B cell (primary cell): Measurements from ENCODE around the gene BIRC7. TPM values are rescaled to one million over a fixed set of nuclear protein-coding genes. Genes with fewer than 3 reads are reported as not detected.

ENCODE experiments used
- ATAC-seq: fragments of 200-7000 bp; cut with Tn5 transposase; one replicate; pipeline ENCODE4 v1.10.0; 2021; ENCODE audit warnings: low read depth, mild to moderate bottlenecking, moderate number of reproducible peaks, moderate library complexity
- CTCF ChIA-PET: fragments of 350-600 bp; sonication (Branson Sonifier 250); formaldehyde crosslinking; loops from one replicate; lab custom pipeline; 2021; ENCODE audit warnings: antibody characterized with exemption, inconsistent platforms; lab: Charles Lee
- POLR2A ChIA-PET: fragments of 350-600 bp; sonication (Branson Sonifier 250); formaldehyde crosslinking; loops from one replicate; lab custom pipeline; 2021; ENCODE audit warnings: antibody characterized with exemption; lab: Charles Lee
- DNase-seq: peaks from one replicate; pipeline ENCODE4 v3.0.0; 2013
- H2AFZ ChIP-seq: 2 replicates; pipeline ENCODE4 v1.6.1; 2012; ENCODE audit warnings: mild to moderate bottlenecking, low read depth, low read length; ENCODE audit not compliant: insufficient read depth, poor library complexity, severe bottlenecking
- H3K27ac ChIP-seq, 2 donors: 1 replicate in 1 of 2; 2 replicates in 1 of 2; pipeline ENCODE4 v1.5.1; 2012 to 2013; ENCODE audit warnings: low read length in 2 of 2, mild to moderate bottlenecking in 2 of 2, moderate library complexity in 1 of 2
- H3K27me3 ChIP-seq, 4 experiments: fragments of 200-600 bp in 1 of 4; sonication (generic) in 1 of 4; replicated peaks in 1 of 4; 1 replicate in 2 of 4; 2 replicates in 2 of 4; pipeline versions ENCODE4 v1.6.1 to v1.7.0; 2013 to 2016; ENCODE audit warnings: low read length in 3 of 4, mild to moderate bottlenecking in 2 of 4, mixed read lengths in 1 of 4, moderate library complexity in 1 of 4; ENCODE audit not compliant: insufficient read depth in 4 of 4, control insufficient read depth in 3 of 4; ENCODE audit errors: control extremely low read depth in 1 of 4
- H3K36me3 ChIP-seq, 2 experiments: replicated peaks in 1 of 2; 1 replicate in 1 of 2; 2 replicates in 1 of 2; pipeline versions ENCODE4 v1.6.1 to v1.7.1; 2013; ENCODE audit warnings: low read length in 1 of 2; ENCODE audit not compliant: insufficient read depth in 2 of 2, control insufficient read depth in 1 of 2; ENCODE audit errors: control extremely low read depth in 1 of 2, extremely low read depth in 1 of 2
- H3K4me1 ChIP-seq, 2 donors: fragments of 200-600 bp in 1 of 2; sonication (generic) in 1 of 2; 1 replicate in 1 of 2; 2 replicates in 1 of 2; pipeline versions ENCODE4 v1.5.1 to v1.6.1; 2013 to 2017; ENCODE audit warnings: low read length in 2 of 2; ENCODE audit not compliant: control insufficient read depth in 2 of 2, insufficient read depth in 2 of 2
- H3K4me2 ChIP-seq: replicated peaks from 2 replicates; pipeline ENCODE3; 2012; ENCODE audit warnings: mild to moderate bottlenecking, low read depth, low read length; ENCODE audit not compliant: poor library complexity, severe bottlenecking
- H3K4me3 ChIP-seq, 5 experiments: fragments of 200-600 bp in 1 of 5; sonication (generic) in 1 of 5; 1 replicate in 3 of 5; 2 replicates in 2 of 5; pipeline versions ENCODE4 v1.5.1 to v1.7.0; 2011 to 2016; ENCODE audit warnings: low read length in 4 of 5, mild to moderate bottlenecking in 4 of 5, low read depth in 2 of 5, control low read depth in 1 of 5, moderate library complexity in 1 of 5; ENCODE audit not compliant: insufficient read depth in 1 of 5; ENCODE audit errors: control extremely low read depth in 1 of 5, extremely low read depth in 1 of 5
- H3K79me2 ChIP-seq: fragments of 200-600 bp; sonication (generic); one replicate; pipeline ENCODE4 v1.6.0; 2016; ENCODE audit warnings: low read length; ENCODE audit not compliant: control insufficient read depth, insufficient read depth
- H3K9ac ChIP-seq: fragments of 200-600 bp; sonication (generic); 2 replicates; pipeline ENCODE4 v1.6.1; 2017; ENCODE audit warnings: mild to moderate bottlenecking, low read length, moderate library complexity
- H3K9me3 ChIP-seq, 3 donors: one replicate each; pipeline versions ENCODE4 v1.6.1 to v1.7.1; 2013; ENCODE audit warnings: low read length in 2 of 3; ENCODE audit not compliant: control insufficient read depth in 2 of 3, insufficient read depth in 1 of 3; ENCODE audit errors: control extremely low read depth in 1 of 3
- H4K20me1 ChIP-seq: 2 replicates; pipeline ENCODE4 v1.6.0; 2012; ENCODE audit warnings: mild to moderate bottlenecking, low read length; ENCODE audit not compliant: insufficient read depth, control insufficient read depth, poor library complexity, severe bottlenecking
- H3K27ac Mint-ChIP-seq: one replicate; pipeline ENCODE4 v1.8.0; 2021; ENCODE audit warnings: mixed read lengths
- H3K27me3 Mint-ChIP-seq: one replicate; pipeline ENCODE4 v1.8.0; 2021; ENCODE audit warnings: mixed read lengths
- H3K4me1 Mint-ChIP-seq: one replicate; pipeline ENCODE4 v1.8.0; 2021; ENCODE audit warnings: mixed read lengths
- H3K4me3 Mint-ChIP-seq: one replicate; pipeline ENCODE4 v1.8.0; 2021; ENCODE audit warnings: mixed read lengths
- H3K9me3 Mint-ChIP-seq: one replicate; pipeline ENCODE4 v1.8.0; 2022; ENCODE audit warnings: mixed read lengths; ENCODE audit not compliant: insufficient read depth
- EZH2 ChIP-seq: IDR thresholded peaks from 2 replicates; pipeline ENCODE4 v1.6.1; 2012; ENCODE audit warnings: borderline replicate concordance, low read depth, mild to moderate bottlenecking, moderate library complexity, low read length; ENCODE audit not compliant: insufficient read depth, poor library complexity, severe bottlenecking
- WGBS: methylation state at CpG from one replicate; pipeline ENCODE4 v1.1.5; 2013; ENCODE audit warnings: missing lambda C conversion rate; ENCODE audit not compliant: insufficient coverage; 5-methylcytosine and 5-hydroxymethylcytosine counted together
- intact Hi-C: fragments of 100-400 bp; cut with micrococcal nuclease; formaldehyde crosslinking; loops from one replicate; pipeline ENCODE4 v1.10.0; 2022
- polyA plus RNA-seq: library from polyadenylated mRNA; depleted of rRNA; stranded (reverse); fragments of >200 nt; gene quantifications from 2 replicates; pipeline ENCODE4 v1.2.3, GENCODE V29; 2012
- total RNA-seq, 2 donors: library from RNA; stranded (reverse); fragments of 120-200 nt in 1 of 2; gene quantifications; 1 replicate in 1 of 2; 2 replicates in 1 of 2; pipeline versions ENCODE4 v1.2.3 to v1.2.4, GENCODE V29; 2013 to 2022
- TF ChIP-seq, protein P1 (sequence below): fragments of 200-600 bp; IDR thresholded peaks from one replicate; pipeline ENCODE4 v1.8.0; 2022; ENCODE audit warnings: antibody characterized with exemption, mild to moderate bottlenecking

Gene BIRC7
- total and polyA plus RNA-seq, 2 donors (not counting 1 experiment from before 2014, with no cell fraction given), result 0.12 TPM; not detected in 1

GRCh38 chr20:63267691-63268090, 32.0 kb downstream of the BIRC7 start:
- Mint-ChIP-seq H3K4me3 (no peak overlapping the region), H3K9me3 (no peaks in the 10 kb centered on the region), H3K4me1 (peaks cover 10% of the 10 kb centered on the region), H3K27me3 (peaks cover 23% of the 10 kb centered on the region), H3K27ac (no peak overlapping the region)
- no peak overlapping the region for H3K4me3 ChIP-seq
- ChIA-PET CTCF (no interaction called here), POLR2A (no interaction called here)
- no peaks in the 10 kb centered on the region for H4K20me1 ChIP-seq
- H2AFZ ChIP-seq, result no peak overlapping the region
- no peak overlapping the region for H3K27ac ChIP-seq
- H3K79me2 ChIP-seq, result no peaks in the 10 kb centered on the region
- DNase-seq (no peak), ATAC-seq (no peak)
- peaks cover 4 to 5% of the 10 kb centered on the region in 2 donors for H3K4me1 ChIP-seq
- H3K4me2 ChIP-seq, result no peak overlapping the region
- peaks cover 0 to 5% (median 1%) of the 10 kb centered on the region in 4 experiments for H3K27me3 ChIP-seq
- no peak overlapping the region for H3K9ac ChIP-seq
- WGBS, result 71% methylated on average over 8 of the region's 9 CpGs
- no peak for TF ChIP-seq EZH2
- TF ChIP-seq, protein P1, sequence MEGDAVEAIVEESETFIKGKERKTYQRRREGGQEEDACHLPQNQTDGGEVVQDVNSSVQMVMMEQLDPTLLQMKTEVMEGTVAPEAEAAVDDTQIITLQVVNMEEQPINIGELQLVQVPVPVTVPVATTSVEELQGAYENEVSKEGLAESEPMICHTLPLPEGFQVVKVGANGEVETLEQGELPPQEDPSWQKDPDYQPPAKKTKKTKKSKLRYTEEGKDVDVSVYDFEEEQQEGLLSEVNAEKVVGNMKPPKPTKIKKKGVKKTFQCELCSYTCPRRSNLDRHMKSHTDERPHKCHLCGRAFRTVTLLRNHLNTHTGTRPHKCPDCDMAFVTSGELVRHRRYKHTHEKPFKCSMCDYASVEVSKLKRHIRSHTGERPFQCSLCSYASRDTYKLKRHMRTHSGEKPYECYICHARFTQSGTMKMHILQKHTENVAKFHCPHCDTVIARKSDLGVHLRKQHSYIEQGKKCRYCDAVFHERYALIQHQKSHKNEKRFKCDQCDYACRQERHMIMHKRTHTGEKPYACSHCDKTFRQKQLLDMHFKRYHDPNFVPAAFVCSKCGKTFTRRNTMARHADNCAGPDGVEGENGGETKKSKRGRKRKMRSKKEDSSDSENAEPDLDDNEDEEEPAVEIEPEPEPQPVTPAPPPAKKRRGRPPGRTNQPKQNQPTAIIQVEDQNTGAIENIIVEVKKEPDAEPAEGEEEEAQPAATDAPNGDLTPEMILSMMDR, result no peak
- no peaks in the 10 kb centered on the region for H3K36me3 ChIP-seq
- intact Hi-C loops, result no loop called here
- no peaks in the 10 kb centered on the region for H3K9me3 ChIP-seq

DNA sequence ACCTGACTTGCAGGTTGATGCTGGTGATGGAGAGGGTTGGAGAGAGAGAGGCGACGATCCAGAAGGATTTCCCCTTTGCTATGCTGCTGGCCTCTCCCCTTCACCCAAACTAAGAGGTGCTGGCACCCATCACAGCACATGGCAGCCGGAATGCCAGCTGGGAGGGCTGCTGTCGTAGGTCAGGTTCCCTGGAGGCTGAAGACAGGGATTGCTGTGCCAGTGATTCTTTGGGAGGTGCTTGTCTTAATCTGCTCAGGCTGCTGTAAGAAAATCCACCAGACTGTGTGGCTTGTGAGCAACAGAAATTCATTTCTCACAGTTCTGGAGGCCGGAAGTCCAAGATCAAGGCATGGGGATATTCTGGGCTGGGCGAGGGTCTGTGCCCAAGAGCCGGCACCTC, 32.6 kb downstream of the BIRC7 start:
- Histone ChIP-seq H3K36me3 (no peaks in the 10 kb centered on the region), H3K4me2 (no peak overlapping the region), H3K9ac (no peak overlapping the region), H2AFZ (no peak overlapping the region), H3K27ac (no peak overlapping the region), H3K9me3 (no peaks in the 10 kb centered on the region), H3K79me2 (peaks cover 5% of the 10 kb centered on the region), H4K20me1 (no peaks in the 10 kb centered on the region), H3K27me3 (peaks cover 0 to 5% (median 1%) of the 10 kb centered on the region in 4 experiments), H3K4me3 (no peak overlapping the region), H3K4me1 (peaks cover 5 to 8% of the 10 kb centered on the region in 2 donors)
- no peak overlapping the region for H3K27ac Mint-ChIP-seq
- TF ChIP-seq, protein P1, result no peak
- TF ChIP-seq EZH2, result no peak
- ChIA-PET CTCF (no interaction called here), POLR2A (no interaction called here)
- 82% methylated on average over 5 of the region's 7 CpGs for WGBS
- peaks cover 10% of the 10 kb centered on the region for H3K4me1 Mint-ChIP-seq
- H3K27me3 Mint-ChIP-seq, result peaks cover 20% of the 10 kb centered on the region
- no peak for ATAC-seq
- H3K9me3 Mint-ChIP-seq, result no peaks in the 10 kb centered on the region
- intact Hi-C loops, result no loop called here
- no peak for DNase-seq
- no peak overlapping the region for H3K4me3 Mint-ChIP-seq
